Fibroblast of lung (primary cell): ENCODE data around the gene USH2A. TPM values are rescaled to one million over a fixed set of nuclear protein-coding genes. Genes with fewer than 3 reads are reported as not detected.

ENCODE experiments used
- DNase-seq, 2 donors: peaks; one replicate each; pipeline versions ENCODE4 v3.0.0 to v3.0.0-alpha.2; 2010; ENCODE audit warnings: low read depth in 2 of 2
- H2AFZ ChIP-seq: 2 replicates; pipeline ENCODE4 v1.5.1; 2012; ENCODE audit warnings: low read length, control low read depth, inconsistent platforms
- H3K27ac ChIP-seq: 2 replicates; pipeline ENCODE4 v1.5.1; 2011; ENCODE audit warnings: low read length, control low read depth; ENCODE audit not compliant: insufficient read depth
- H3K27me3 ChIP-seq: 2 replicates; pipeline ENCODE4 v1.5.1; 2011; ENCODE audit warnings: mild to moderate bottlenecking, low read length; ENCODE audit not compliant: control insufficient read depth, insufficient read depth
- H3K36me3 ChIP-seq: 2 replicates; pipeline ENCODE4 v1.5.1; 2011; ENCODE audit warnings: low read length; ENCODE audit not compliant: control insufficient read depth, insufficient read depth
- H3K4me1 ChIP-seq: 2 replicates; pipeline ENCODE4 v1.5.1; 2011; ENCODE audit warnings: low read length; ENCODE audit not compliant: control insufficient read depth, insufficient read depth; ENCODE audit errors: extremely low read depth
- H3K4me2 ChIP-seq: 2 replicates; pipeline ENCODE4 v1.5.1; 2011; ENCODE audit warnings: low read length, control low read depth; ENCODE audit not compliant: insufficient read depth; ENCODE audit errors: extremely low read depth
- H3K4me3 ChIP-seq, 4 experiments: fragments of 200-600 bp in 1 of 4; sonication (generic) in 1 of 4; replicated peaks in 1 of 4; 2 replicates each; pipeline ENCODE4 v1.5.1; 2011 to 2016; ENCODE audit warnings: low read length in 4 of 4, low read depth in 3 of 4, mild to moderate bottlenecking in 3 of 4, control low read depth in 2 of 4, inconsistent platforms in 1 of 4, mixed read lengths in 1 of 4; ENCODE audit not compliant: insufficient read depth in 1 of 4; ENCODE audit errors: control extremely low read depth in 1 of 4
- H3K79me2 ChIP-seq: 2 replicates; pipeline ENCODE4 v1.5.1; 2012; ENCODE audit warnings: mild to moderate bottlenecking, low read length, inconsistent platforms; ENCODE audit not compliant: control insufficient read depth, insufficient read depth
- H3K9ac ChIP-seq: 2 replicates; pipeline ENCODE4 v1.5.1; 2011; ENCODE audit warnings: mild to moderate bottlenecking, low read length, control low read depth; ENCODE audit not compliant: insufficient read depth
- H3K9me3 ChIP-seq: 2 replicates; pipeline ENCODE4 v1.5.1; 2012; ENCODE audit warnings: low read depth, low read length; ENCODE audit not compliant: control insufficient read depth, insufficient read depth
- H4K20me1 ChIP-seq: 2 replicates; pipeline ENCODE4 v1.5.1; 2011; ENCODE audit warnings: low read length; ENCODE audit not compliant: control insufficient read depth, insufficient read depth; ENCODE audit errors: extremely low read depth
- EZH2 ChIP-seq: IDR thresholded peaks from 2 replicates; pipeline ENCODE4 v1.5.1; 2012; ENCODE audit warnings: low read length, control low read depth, mild to moderate bottlenecking; ENCODE audit errors: missing control alignments
- polyA plus RNA-seq, 2 donors: library from polyadenylated mRNA; depleted of rRNA in 1 of 2; stranded (reverse) in 1 of 2; unstranded in 1 of 2; fragments of >200 nt; gene quantifications; 2 replicates each; pipeline ENCODE4 v1.2.1, GENCODE V29; 2011 to 2012; ENCODE audit warnings: missing spikeins in 1 of 2
- total RNA-seq: library from RNA; depleted of rRNA; stranded (reverse); fragments of >200 nt; gene quantifications from 2 replicates; pipeline ENCODE4 v1.2.1, GENCODE V29; 2014
- TF ChIP-seq, protein P1 (sequence below), 2 donors: IDR thresholded peaks in 1 of 2; conservative IDR thresholded peaks in 1 of 2; 1 replicate in 1 of 2; 2 replicates in 1 of 2; pipeline ENCODE4 v1.5.1; 2011 to 2012; ENCODE audit warnings: low read length in 2 of 2, control low read depth in 1 of 2, inconsistent platforms in 1 of 2, low read depth in 1 of 2, mild to moderate bottlenecking in 1 of 2

The USH2A gene
- total and polyA plus RNA-seq, 2 donors (not counting 1 experiment from before 2014, with no cell fraction given): under 0.01 to 0.01 TPM

DNA sequence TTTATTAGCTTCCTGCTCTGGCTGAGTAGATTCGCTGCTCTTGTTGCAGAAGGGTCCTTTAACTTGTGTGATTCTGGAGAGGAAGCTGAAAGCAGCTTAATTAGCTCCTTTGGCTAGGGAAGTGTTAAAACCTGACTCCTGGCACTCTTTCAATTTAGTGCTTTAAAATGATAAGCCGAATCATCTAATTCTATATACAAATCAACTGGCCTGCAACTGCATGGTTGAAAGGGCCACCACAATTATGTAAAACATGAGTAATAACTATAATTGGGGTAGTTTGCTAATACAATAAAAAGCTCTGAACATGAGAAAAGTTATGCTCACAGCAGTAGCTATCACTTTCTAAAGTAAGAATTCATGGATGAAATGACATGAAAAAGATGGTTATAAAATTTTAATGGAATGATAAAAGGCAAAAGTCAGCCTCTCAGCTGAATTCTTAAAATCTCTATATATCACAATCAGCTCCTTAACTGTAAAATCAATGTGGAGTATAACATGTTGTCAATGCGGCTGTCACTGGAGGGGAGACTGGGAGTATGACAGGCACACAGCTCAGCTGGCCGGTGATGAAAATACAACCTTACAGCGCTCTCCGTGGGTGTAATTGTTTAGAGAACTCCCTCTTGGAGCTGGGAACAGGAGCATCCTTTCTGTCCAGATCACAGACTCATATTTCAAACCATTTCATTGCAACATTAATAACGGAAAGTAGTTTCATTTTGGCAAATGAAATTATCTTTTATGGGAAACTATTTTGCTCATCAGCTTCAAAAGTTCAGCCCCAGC, 531.8 kb downstream of the USH2A start:
- TF ChIP-seq EZH2: no peak
- TF ChIP-seq, protein P1, sequence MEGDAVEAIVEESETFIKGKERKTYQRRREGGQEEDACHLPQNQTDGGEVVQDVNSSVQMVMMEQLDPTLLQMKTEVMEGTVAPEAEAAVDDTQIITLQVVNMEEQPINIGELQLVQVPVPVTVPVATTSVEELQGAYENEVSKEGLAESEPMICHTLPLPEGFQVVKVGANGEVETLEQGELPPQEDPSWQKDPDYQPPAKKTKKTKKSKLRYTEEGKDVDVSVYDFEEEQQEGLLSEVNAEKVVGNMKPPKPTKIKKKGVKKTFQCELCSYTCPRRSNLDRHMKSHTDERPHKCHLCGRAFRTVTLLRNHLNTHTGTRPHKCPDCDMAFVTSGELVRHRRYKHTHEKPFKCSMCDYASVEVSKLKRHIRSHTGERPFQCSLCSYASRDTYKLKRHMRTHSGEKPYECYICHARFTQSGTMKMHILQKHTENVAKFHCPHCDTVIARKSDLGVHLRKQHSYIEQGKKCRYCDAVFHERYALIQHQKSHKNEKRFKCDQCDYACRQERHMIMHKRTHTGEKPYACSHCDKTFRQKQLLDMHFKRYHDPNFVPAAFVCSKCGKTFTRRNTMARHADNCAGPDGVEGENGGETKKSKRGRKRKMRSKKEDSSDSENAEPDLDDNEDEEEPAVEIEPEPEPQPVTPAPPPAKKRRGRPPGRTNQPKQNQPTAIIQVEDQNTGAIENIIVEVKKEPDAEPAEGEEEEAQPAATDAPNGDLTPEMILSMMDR (conservative IDR thresholded peaks at IDR 0.05 in 1 of 2, IDR thresholded peaks at IDR 0.05 in 1 of 2; ENCODE audit: low read depth in 1 of 2, low read length in 2 of 2): no peak
- no peaks in the 10 kb centered on the region for H3K27me3 ChIP-seq
- peak in 1 of 2 donors; percentile 14 for DNase-seq

DNA sequence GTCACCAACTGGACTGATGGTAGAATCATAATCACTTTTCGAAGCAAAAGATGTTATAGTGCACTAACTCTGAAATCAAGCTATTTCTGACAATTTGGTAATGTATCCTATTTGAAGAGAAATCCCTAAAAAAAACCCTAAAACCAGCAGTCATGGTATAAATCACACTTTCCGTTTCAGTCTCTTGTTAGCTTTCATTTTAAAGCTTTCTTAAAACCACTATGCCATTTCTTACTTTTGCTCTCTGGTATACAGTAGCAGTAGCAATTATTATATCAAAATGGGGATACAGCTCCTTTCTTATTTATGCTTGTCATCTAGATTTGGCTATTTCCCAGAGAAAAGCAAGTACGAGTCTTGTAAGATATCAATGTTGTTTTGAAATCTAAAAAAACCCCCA, 532.8 kb downstream of the USH2A start:
- H3K36me3 ChIP-seq: no peaks in the 10 kb centered on the region
- no peak overlapping the region for H3K27ac ChIP-seq
- H4K20me1 ChIP-seq: no peaks in the 10 kb centered on the region
- H3K4me2 ChIP-seq: peak overlapping the region; percentile 15
- no peaks in the 10 kb centered on the region for H3K4me1 ChIP-seq
- no peaks in the 10 kb centered on the region for H3K79me2 ChIP-seq
- H3K4me3 ChIP-seq: no peak overlapping the region
- no peak overlapping the region for H3K9ac ChIP-seq
- no peak overlapping the region for H2AFZ ChIP-seq
- TF ChIP-seq, protein P1 (conservative IDR thresholded peaks at IDR 0.05 in 1 of 2, IDR thresholded peaks at IDR 0.05 in 1 of 2; ENCODE audit: low read depth in 1 of 2, low read length in 2 of 2): no peak
- TF ChIP-seq EZH2: no peak
- H3K9me3 ChIP-seq: no peaks in the 10 kb centered on the region
- DNase-seq: no peak
- no peaks in the 10 kb centered on the region for H3K27me3 ChIP-seq

More for the DNA sequence above, 531.8 kb downstream of the USH2A start:
- peak overlapping the region; percentile 30 for H2AFZ ChIP-seq
- no peaks in the 10 kb centered on the region for H4K20me1 ChIP-seq
- no peak overlapping the region for H3K9ac ChIP-seq
- no peaks in the 10 kb centered on the region for H3K9me3 ChIP-seq
- no peak overlapping the region for H3K27ac ChIP-seq
- peak overlapping the region in 2 of 4 experiments; percentile 5 to 11 for H3K4me3 ChIP-seq
- H3K4me2 ChIP-seq: peak overlapping the region; percentile 59
- H3K36me3 ChIP-seq: no peaks in the 10 kb centered on the region
- H3K4me1 ChIP-seq: no peaks in the 10 kb centered on the region
- H3K79me2 ChIP-seq: no peaks in the 10 kb centered on the region

DNA sequence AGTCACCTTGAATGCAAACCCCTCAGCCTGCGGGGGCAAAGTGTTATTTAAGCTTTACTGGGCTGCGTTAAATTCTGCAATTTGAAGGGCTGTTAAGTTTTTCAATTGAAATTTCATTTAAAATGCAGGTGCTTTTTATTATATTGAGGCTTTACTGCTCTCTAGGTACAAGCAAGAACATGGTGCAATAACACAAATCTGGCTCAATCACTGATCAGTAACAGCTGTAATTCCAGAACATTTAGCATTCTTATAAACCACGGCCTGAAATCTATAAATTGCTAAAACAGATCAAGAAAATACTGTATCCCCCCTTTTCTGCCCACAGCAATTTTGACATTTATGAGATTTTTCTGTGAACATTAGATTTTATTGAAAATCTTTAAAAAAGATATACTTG, 533.4 kb downstream of the USH2A start:
- Histone ChIP-seq H3K79me2 (no peaks in the 10 kb centered on the region), H3K9me3 (no peaks in the 10 kb centered on the region), H3K36me3 (no peaks in the 10 kb centered on the region), H2AFZ (no peak overlapping the region), H3K4me1 (no peaks in the 10 kb centered on the region), H3K4me2 (no peak overlapping the region), H3K27me3 (no peaks in the 10 kb centered on the region), H3K4me3 (no peak overlapping the region), H3K9ac (no peak overlapping the region), H3K27ac (no peak overlapping the region), H4K20me1 (no peaks in the 10 kb centered on the region)
- TF ChIP-seq, protein P1 (conservative IDR thresholded peaks at IDR 0.05 in 1 of 2, IDR thresholded peaks at IDR 0.05 in 1 of 2; ENCODE audit: low read depth in 1 of 2, low read length in 2 of 2): no peak
- TF ChIP-seq EZH2: no peak
- DNase-seq: no peak
